Activated naive CD4-positive, alpha-beta T cell treated with anti-CD3 and anti-CD28 coated beads, Interleukin-2, amount 50 U/mL, for 16 hours (primary cell): ENCODE data around the gene HCLS1.
A peak's percentile ranks its signal among the peaks of the same experiment; 100 is the strongest.
"Not testable (repeated sequence)": the region's sequence is repeated elsewhere in the genome, so short reads cannot be mapped to it uniquely, and the experiment has no call there.

Source experiments
- DNase-seq: peaks from one replicate; pipeline ENCODE4 v3.0.0-alpha.2; 2020

Gene HCLS1

GRCh38 chr3:121660356-121661171, at the start of gene HCLS1:
HCLS1 (minus strand) TSS chr3:121660903; CDS start chr3:121658347, 2,556 bp downstream.
- peak; percentile 63 for DNase-seq

GRCh38 chr3:121710347-121710746, 49.6 kb upstream of the HCLS1 start:
- no peak for DNase-seq

DNA sequence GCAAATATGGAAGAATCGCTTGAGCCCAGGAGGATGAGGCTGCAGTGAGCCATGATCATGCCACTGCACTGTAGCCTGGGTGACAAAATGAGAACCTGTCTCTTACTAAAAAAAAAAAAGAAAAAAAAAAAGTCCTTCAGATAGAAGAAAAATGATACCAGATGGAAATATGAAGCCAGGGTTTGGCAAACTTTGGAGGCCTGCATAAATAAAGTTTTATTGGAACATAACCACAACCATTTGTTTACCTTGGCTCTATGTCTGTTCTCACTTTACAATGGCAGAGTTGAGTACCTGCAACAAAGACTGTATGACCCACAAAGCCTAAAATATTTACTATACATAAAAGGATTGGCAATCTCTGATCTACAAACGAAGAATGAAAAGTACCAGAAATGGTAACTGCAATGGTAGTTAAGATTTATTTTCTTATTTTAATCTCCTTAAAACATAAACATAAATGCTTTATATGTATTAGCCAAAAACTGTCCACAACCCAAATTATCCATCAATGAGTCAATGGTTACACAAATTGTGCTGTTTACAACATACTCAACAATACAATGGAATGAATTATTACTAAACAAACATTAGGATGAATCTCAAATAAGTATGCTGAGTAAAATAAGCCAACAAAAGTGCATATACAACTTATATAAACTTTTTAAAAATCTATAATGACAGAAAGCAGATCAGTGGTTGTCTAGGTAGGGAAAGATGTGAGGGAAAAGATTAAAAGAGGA, 47.0 kb upstream of the HCLS1 start:
- no peak for DNase-seq

DNA sequence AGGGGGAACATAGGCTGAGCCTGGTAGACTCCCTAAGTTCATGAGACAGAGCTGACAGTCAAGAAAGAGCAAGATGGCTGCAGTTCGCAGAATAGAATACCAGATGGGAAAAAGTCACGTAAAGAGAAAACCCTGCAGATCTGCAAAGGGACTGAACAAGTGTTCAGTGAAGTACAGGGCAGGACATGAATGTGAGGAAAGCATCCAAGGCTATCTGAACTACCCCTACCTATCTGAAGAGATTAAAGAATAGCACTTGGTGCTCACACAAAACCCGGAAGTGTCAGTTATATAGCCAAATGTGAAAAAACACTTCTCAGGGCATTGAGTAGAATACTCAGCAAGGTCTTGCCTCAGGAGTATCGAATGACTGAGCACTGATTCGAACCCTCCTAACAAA, 44.8 kb upstream of the HCLS1 start:
- DNase-seq, result no peak

- no peak for DNase-seq
Observed at GRCh38 chr3:121703973-121704372, 43.3 kb upstream of the HCLS1 start.

DNA sequence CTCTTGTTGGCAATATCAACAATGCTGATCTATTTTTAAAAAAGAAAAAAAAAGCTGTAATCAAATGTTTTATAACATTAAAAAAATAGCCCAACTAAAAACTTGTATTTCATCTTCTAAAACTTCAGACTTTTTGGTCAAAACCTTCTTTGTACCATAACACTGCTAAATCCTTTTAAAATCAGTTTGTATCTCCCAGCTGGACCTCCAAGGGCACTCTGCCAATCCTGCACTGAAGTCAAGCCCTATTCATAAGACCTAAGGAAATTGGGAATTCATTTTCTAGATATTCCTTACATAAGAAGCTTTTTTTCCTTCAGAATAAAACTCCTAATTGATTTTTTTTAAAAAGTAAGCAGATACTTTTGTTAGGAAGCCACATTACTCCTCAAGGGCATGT, 38.2 kb upstream of the HCLS1 start:
- DNase-seq, result no peak

DNA sequence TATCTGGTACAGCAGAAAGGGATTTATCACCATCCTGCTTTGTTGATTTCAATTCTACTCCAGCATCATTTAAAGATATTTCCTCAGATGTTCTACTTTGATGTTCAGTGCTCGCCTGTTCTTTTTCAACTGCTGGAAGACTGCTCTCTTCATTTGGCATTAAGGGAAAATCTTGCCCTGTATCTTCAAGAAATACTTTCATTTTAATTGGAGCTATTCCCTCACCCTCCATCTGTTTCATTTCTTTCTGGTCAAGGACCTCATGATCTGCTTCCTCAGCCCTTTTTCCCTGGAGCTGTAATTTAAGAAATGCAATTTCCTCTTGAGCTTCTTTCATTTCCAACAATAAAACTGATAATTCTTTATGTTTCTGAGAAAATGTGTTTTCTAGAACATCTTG, 37.8 kb upstream of the HCLS1 start:
- no peak for DNase-seq

DNA sequence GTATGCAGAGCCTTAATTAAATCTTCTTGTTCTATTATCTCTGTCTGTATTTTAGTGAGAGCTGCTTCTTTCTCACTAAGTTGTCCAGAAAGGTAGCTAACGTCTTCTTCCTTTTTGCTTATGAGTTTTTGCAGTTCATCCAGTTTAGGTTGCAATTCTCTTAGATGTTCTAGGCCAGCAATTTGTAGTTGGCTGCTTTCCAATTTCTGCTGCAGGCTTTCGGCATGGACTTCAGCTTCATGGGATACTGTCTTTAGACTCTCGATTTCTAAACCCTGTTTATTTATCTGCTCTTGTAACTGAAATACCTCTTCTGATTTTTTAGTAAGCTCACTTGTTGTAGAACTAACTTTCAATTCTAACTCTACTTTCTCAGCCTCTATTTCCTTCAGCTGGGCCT, 35.5 kb upstream of the HCLS1 start:
- no peak for DNase-seq

GRCh38 chr3:121692010-121692699, 31.5 kb upstream of the HCLS1 start:
- DNase-seq, result no peak

GRCh38 chr3:121690777-121691405, 30.2 kb upstream of the HCLS1 start:
- no peak for DNase-seq

DNA sequence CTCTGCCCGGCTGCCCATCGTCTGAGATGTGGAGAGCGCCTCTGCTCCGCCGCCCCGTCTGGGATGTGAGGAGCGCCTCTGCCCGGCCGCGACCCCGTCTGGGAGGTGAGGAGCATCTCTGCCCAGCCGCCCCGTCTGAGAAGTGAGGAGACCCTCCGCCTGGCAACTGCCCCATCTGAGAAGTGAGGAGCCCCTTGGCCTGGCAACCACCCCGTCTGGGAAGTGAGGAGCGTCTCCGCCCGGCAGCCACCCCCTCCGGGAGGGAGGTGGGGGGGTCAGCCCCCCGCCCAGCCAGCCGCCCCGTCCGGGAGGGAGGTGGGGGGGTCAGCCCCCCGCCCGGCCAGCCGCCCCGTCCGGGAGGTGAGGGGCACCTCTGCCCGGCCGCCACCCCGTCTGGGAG, 28.0 kb upstream of the HCLS1 start:
- not testable (repeated sequence) for DNase-seq

- DNase-seq, result no peak
Observed at GRCh38 chr3:121681792-121682191, 21.1 kb upstream of the HCLS1 start.

GRCh38 chr3:121677141-121677540, 16.4 kb upstream of the HCLS1 start:
- no peak for DNase-seq

- DNase-seq, result no peak
Observed at GRCh38 chr3:121670676-121671075, 10.0 kb upstream of the HCLS1 start.

GRCh38 chr3:121667333-121667732, 6.6 kb upstream of the HCLS1 start:
- no peak for DNase-seq

DNA sequence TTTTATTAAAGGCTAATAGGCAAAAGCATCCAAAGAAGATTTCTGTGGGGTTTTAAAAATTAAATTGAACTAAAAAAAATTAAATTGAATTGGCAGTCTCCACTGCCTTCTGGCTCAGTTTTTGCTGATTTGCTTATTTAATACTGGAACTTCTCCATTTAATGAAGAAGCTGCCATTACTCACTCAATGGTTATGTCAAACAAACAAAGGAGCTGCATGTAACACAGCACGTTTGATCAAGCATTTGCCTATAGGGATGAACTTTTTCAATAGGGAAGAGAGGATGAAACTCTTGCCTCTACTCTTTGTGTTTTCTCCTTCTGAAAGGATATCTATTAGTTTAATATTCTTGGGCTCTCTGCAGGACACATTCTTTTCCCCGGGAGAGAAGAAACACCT, 4.8 kb upstream of the HCLS1 start:
- no peak for DNase-seq

GRCh38 chr3:121663171-121663847, 2.6 kb upstream of the HCLS1 start:
- DNase-seq, result no peak

DNA sequence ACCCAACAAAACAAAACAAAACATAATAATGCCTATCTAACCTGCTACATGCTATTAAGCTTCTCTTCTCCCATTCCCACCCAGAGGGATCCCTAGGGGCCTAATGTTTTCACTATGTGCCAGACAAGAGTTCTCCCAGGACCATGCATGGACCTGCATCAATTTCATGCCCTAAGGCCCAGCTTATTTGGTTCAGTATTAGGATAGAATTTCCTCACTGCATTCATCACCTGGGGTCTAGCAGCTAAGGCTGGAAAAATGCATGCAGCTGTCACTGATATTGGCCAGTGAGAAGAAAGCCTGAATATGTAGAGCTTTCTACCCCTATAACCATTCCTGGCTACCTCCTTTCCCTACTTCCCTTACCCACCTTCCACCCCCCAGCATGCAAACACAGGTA, 2.0 kb upstream of the HCLS1 start:
- DNase-seq, result no peak

DNA sequence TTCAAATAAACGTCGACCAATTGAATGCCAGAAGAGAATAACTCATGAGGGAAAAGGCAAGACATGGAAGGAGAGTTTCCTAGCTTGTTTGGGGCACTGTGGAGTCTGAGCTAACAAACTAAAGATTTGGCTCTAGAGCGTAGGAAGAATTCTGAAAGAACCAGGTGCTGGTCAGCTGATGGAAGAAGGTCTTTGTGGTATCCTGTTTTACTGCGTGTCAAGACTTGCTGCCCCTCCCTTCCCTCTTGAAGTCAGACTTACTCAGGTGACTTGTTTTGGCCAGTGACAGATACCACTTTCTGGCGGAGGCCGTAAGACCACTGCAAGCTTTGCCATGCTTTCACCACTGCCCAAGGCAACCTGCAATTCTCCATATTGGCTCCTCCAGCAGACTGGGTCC, 673 bp upstream of the HCLS1 start:
- DNase-seq, result no peak

DNA sequence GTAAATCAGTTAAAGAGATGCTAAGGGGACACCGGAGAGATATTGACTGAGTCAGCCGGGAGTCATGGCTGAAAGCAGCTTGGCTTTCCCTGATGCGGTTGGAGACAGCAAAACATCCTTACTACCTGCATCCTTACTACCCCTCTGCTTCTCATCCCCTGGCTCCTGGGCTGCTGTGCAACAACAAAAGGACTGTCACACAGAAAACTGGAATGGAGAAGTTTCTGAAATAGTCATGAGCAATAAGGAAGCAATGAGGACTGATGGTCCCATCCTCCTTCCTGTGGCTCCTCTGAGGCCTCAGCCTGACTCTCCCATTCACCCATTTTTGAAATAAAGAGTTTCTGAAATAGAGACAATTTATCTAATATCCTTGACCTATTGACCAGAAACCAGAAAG, 1.1 kb downstream of the HCLS1 start:
- DNase-seq, result no peak

GRCh38 chr3:121658716-121659435, 1.8 kb downstream of the HCLS1 start:
- DNase-seq, result no peak
